Gastrocnemius medialis (tissue), 4 donors: ENCODE measurements around the gene NEBL.

Source experiments
- CTCF ChIP-seq, 5 experiments: fragments of 450-650 bp in 3 of 5; fragments of 200-600 bp in 2 of 5; sonication (generic) in 2 of 5; IDR thresholded peaks in 4 of 5; conservative IDR thresholded peaks in 1 of 5; 1 replicate in 4 of 5; 2 replicates in 1 of 5; pipeline ENCODE4 v1.5.1; 2016 to 2019; ENCODE audit warnings: antibody characterized with exemption in 5 of 5, mild to moderate bottlenecking in 3 of 5, moderate library complexity in 3 of 5
- POLR2A ChIP-seq, 2 donors: fragments of 450-650 bp; IDR thresholded peaks; one replicate each; pipeline ENCODE4 v1.6.1; 2017; ENCODE audit warnings: antibody characterized with exemption in 2 of 2, mild to moderate bottlenecking in 2 of 2, moderate library complexity in 2 of 2

DNA sequence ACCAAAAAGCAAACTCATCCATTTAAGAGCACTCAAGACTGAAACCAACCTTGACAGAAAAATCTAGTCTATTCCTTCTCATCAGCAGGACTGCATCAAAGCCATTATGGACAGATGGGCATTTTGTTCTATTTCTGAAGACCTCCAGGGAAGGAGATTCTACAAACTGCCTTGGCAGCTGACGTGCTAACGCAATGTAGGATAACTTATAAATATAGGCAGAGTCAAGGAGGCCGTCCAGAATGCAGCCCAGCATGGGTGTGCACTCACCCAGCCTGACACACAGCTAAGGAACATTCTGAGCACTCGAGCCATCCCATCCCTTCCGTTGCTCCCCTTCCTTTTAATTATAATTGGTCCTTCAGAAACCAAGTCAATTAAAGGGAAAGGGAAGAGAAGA is 25.3 kb upstream of the NEBL start:
- TF ChIP-seq CTCF (IDR thresholded peaks at IDR 0.05 in 4 of 5, conservative IDR thresholded peaks at IDR 0.05 in 1 of 5) (no peak), POLR2A (IDR thresholded peaks at IDR 0.05) (no peak)
